K562 (cell line): ENCODE measurements around the gene RAB31. TPM values are rescaled to one million over a fixed set of nuclear protein-coding genes. Genes with fewer than 3 reads are reported as not detected.

Experiments used
- ATAC-seq: fragments of 200-7000 bp; cut with Tn5 transposase; 3 replicates; pipeline ENCODE4 v1.9.1; 2020; ENCODE audit warnings: moderate library complexity
- BruUV-seq: library from RNA; stranded (reverse); fragments of 400-500 nt; replicated peaks from 2 replicates; lab custom pipeline; 2021; lab: Mats Ljungman, UMichigan
- CTCF ChIA-PET: fragments of 300-600 bp; formaldehyde crosslinking; extraction: SDS; loops from one replicate; lab custom pipeline; 2021; ENCODE audit warnings: low intra/inter-chr PET ratio; lab: Yijun Ruan, JAX
- POLR2A ChIA-PET: fragments of 300-600, 350-650 bp; sonication (Branson Sonifier 250); formaldehyde crosslinking; extraction: SDS; loops from one replicate; lab custom pipeline; 2021; ENCODE audit warnings: antibody characterized with exemption, inconsistent platforms; lab: Yijun Ruan, JAX
- DNase-seq, 4 experiments: peaks; one replicate each; pipeline versions ENCODE4 v3.0.0 to v3.0.0-alpha.2; 2011 to 2018; ENCODE audit warnings: low spot score in 3 of 4, mixed read lengths in 3 of 4; ENCODE audit errors: extremely low read depth in 1 of 4
- FAIRE-seq: peaks from 2 replicates; lab custom pipeline; 2011; peaks lifted over from hg19 to GRCh38; lab: Jason Lieb, UNC
- H2AFZ ChIP-seq: 2 replicates; pipeline ENCODE4 v1.6.0; 2011; ENCODE audit warnings: low read depth, low read length, control low read depth, inconsistent platforms
- H3K27ac ChIP-seq: fragments of 200-600 bp; 3 replicates; pipeline ENCODE4 v1.8.0; 2011; ENCODE audit warnings: low read depth, mild to moderate bottlenecking, control low read depth, inconsistent platforms, low read length, moderate library complexity, mixed read lengths; ENCODE audit errors: extremely low read depth
- H3K27me3 ChIP-seq, 2 experiments: fragments of 300-600 bp in 1 of 2; 2 replicates in 1 of 2; 3 replicates in 1 of 2; pipeline versions ENCODE4 v1.6.0 to v1.8.0; 2011; ENCODE audit warnings: inconsistent platforms in 2 of 2, low read length in 2 of 2, mild to moderate bottlenecking in 1 of 2, mixed read lengths in 1 of 2, moderate library complexity in 1 of 2; ENCODE audit not compliant: control insufficient read depth in 2 of 2, insufficient read depth in 2 of 2
- H3K36me3 ChIP-seq: fragments of 300-600 bp; 3 replicates; pipeline ENCODE4 v1.8.0; 2011; ENCODE audit warnings: mild to moderate bottlenecking, low read length, inconsistent platforms; ENCODE audit not compliant: control insufficient read depth, insufficient read depth
- H3K4me1 ChIP-seq, 2 experiments: fragments of 200-600 bp in 1 of 2; replicated peaks in 1 of 2; 2 replicates in 1 of 2; 3 replicates in 1 of 2; pipeline versions ENCODE4 v1.5.1 to v1.8.0; 2011; ENCODE audit warnings: inconsistent platforms in 2 of 2, low read length in 2 of 2, mild to moderate bottlenecking in 1 of 2, mixed read lengths in 1 of 2, moderate library complexity in 1 of 2; ENCODE audit not compliant: control insufficient read depth in 2 of 2, insufficient read depth in 2 of 2
- H3K4me2 ChIP-seq: 2 replicates; pipeline ENCODE4 v1.6.1; 2011; ENCODE audit warnings: low read length, control low read depth, inconsistent platforms, mixed read lengths; ENCODE audit not compliant: insufficient read depth
- H3K4me3 ChIP-seq: fragments of 200-600 bp; sonication (generic), shearing (Covaris generic); 2 replicates; pipeline ENCODE4 v1.5.1; 2016; ENCODE audit warnings: control low read depth, inconsistent platforms
- H3K79me2 ChIP-seq: fragments of 200-600 bp; 3 replicates; pipeline ENCODE4 v1.8.0; 2011; ENCODE audit warnings: low read length, inconsistent platforms; ENCODE audit not compliant: control insufficient read depth, insufficient read depth
- H3K9ac ChIP-seq, 2 experiments: 2 replicates each; pipeline versions ENCODE4 v1.6.0 to v1.6.1; 2011; ENCODE audit warnings: low read depth in 2 of 2, low read length in 2 of 2, control low read depth in 1 of 2, inconsistent platforms in 1 of 2, mild to moderate bottlenecking in 1 of 2, mixed read lengths in 1 of 2; ENCODE audit not compliant: insufficient read depth in 1 of 2
- H3K9me1 ChIP-seq: one replicate; pipeline ENCODE4 v1.6.0; 2011; ENCODE audit warnings: inconsistent platforms, mild to moderate bottlenecking, low read length, moderate library complexity; ENCODE audit not compliant: control insufficient read depth, insufficient read depth
- H3K9me3 ChIP-seq: replicated peaks from 2 replicates; pipeline ENCODE4 v1.5.1; 2011; ENCODE audit warnings: low read depth, low read length, inconsistent platforms; ENCODE audit not compliant: control insufficient read depth, insufficient read depth
- H4K20me1 ChIP-seq: replicated peaks from 2 replicates; pipeline ENCODE4 v1.6.1; 2011; ENCODE audit warnings: low read length, inconsistent platforms, mixed read lengths; ENCODE audit not compliant: control insufficient read depth, insufficient read depth
- HDAC8 ChIP-seq: fragments of 450-650 bp; IDR thresholded peaks from 2 replicates; pipeline ENCODE4 v1.6.1; 2016; ENCODE audit warnings: mild to moderate bottlenecking, missing genetic modification characterization, moderate library complexity, missing compliant biosample characterization
- PTRF ChIP-seq: fragments of 450-650 bp; IDR thresholded peaks from 2 replicates; pipeline ENCODE4 v1.6.1; 2016; ENCODE audit warnings: mild to moderate bottlenecking, missing genetic modification characterization, missing compliant biosample characterization
- PURB ChIP-seq: sonication (generic); formaldehyde crosslinking; IDR thresholded peaks from 2 replicates; pipeline ENCODE4 v1.9.0; 2021; ENCODE audit warnings: low read depth, mild to moderate bottlenecking, missing genetic modification reagents
- PYGO2 ChIP-seq: fragments of 450-650 bp; IDR thresholded peaks from 2 replicates; pipeline ENCODE4 v1.6.1; 2016; ENCODE audit warnings: mild to moderate bottlenecking, missing genetic modification characterization, moderate library complexity, missing compliant biosample characterization
- SAFB2 ChIP-seq: fragments of 200-400 bp; formaldehyde crosslinking; IDR thresholded peaks from 2 replicates; pipeline ENCODE4 v1.6.1; 2018; ENCODE audit warnings: borderline replicate concordance, low read length, low read depth, moderate library complexity; ENCODE audit not compliant: severe bottlenecking
- TCF15 ChIP-seq: fragments of 250-450 bp; sonication (Bioruptor Pico); IDR thresholded peaks from 2 replicates; pipeline ENCODE4 v1.8.0; 2022; ENCODE audit warnings: moderate library complexity, mild to moderate bottlenecking, inconsistent platforms
- UBTF ChIP-seq, 2 experiments: IDR thresholded peaks; 2 replicates each; pipeline ENCODE4 v1.6.1; 2012; ENCODE audit warnings: improper control_type of control experiment in 2 of 2, low read depth in 2 of 2, low read length in 2 of 2, borderline replicate concordance in 1 of 2
- WGBS: fragments of 100-300 bp; shearing (Covaris generic); methylation state at CpG from one replicate; pipeline ENCODE4 v1.1.6; 2016; ENCODE audit warnings: low coverage, mixed read lengths; ENCODE audit not compliant: insufficient coverage; ENCODE audit errors: missing lambda C conversion rate; 5-methylcytosine and 5-hydroxymethylcytosine counted together
- in situ Hi-C: fragments of 300-500 bp; cut with MboI; formaldehyde crosslinking; loops from 4 replicates; pipeline ENCODE4 v1.15.0; 2018; ENCODE audit warnings: inconsistent platforms, mixed read lengths
- intact Hi-C: fragments of 100-400 bp; cut with micrococcal nuclease; formaldehyde crosslinking; loops from 2 replicates; pipeline ENCODE4 v1.14.2; 2022
- polyA plus RNA-seq, 8 experiments: library from polyadenylated mRNA; depleted of rRNA in 4 of 8; stranded (reverse) in 5 of 8; unstranded in 3 of 8; fragments of >200 nt; fragmentation: Nextera tagmentation in 2 of 8; fragmentation: Illumina TruSeq in 1 of 8; extraction: Ambion mirVana in 2 of 8; extraction: Trizol in 1 of 8; gene quantifications; 2 replicates each; pipeline versions ENCODE4 v1.2.1 to v1.2.3, GENCODE V29; 2011 to 2014; ENCODE audit warnings: inconsistent platforms in 1 of 8, missing spikeins in 1 of 8
- total RNA-seq, 7 experiments: library from RNA; depleted of rRNA in 6 of 7; stranded (reverse); fragments of >200 nt in 6 of 7; fragmentation: Illumina TruSeq in 2 of 7; extraction: Trizol in 2 of 7; gene quantifications; 2 replicates each; pipeline versions ENCODE4 v1.2.1 to v1.2.3, GENCODE V29; 2011 to 2021; ENCODE audit warnings: low replicate concordance in 1 of 7
- TF ChIP-seq, protein P1 (sequence below), 2 experiments: fragments of 450-650 bp; IDR thresholded peaks; 2 replicates each; pipeline ENCODE4 v1.6.1; 2016

Gene RAB31
- total and polyA plus RNA-seq, 9 of the 15 experiments (the other 6 are each of a cell fraction or from before 2014, with no cell fraction given) = 20.7 to 70.4 (median 41.3) TPM

GRCh38 chr18:9746958-9747357, 38.9 kb downstream of the RAB31 start:
- ChIA-PET CTCF (no interaction called here), POLR2A (interaction anchor here (0.7 kb wide), 1 partner anchor 180 kb away, joined by 3 read pairs; no protein-coding TSS in a partner anchor)
- Histone ChIP-seq H3K36me3 (no peaks in the 10 kb centered on the region; the same call in 2 of the 3 replicates), H3K4me3 (no peak overlapping the region), H3K9me3 (no peaks in the 10 kb centered on the region), H3K27me3 (no peaks in the 10 kb centered on the region), H3K79me2 (peaks cover 24% of the 10 kb centered on the region), H3K9me1 (no peaks in the 10 kb centered on the region), H3K9ac (no peak overlapping the region), H3K4me1 (peaks cover 12 to 22% of the 10 kb centered on the region in 2 experiments), H3K4me2 (no peak overlapping the region), H2AFZ (no peak overlapping the region), H3K27ac (no peak overlapping the region), H4K20me1 (no peaks in the 10 kb centered on the region)
- in situ Hi-C loops (no loop called here), intact Hi-C loops (no loop called here)
- no peak for ATAC-seq
- FAIRE-seq = no peak
- TF ChIP-seq, protein P1, sequence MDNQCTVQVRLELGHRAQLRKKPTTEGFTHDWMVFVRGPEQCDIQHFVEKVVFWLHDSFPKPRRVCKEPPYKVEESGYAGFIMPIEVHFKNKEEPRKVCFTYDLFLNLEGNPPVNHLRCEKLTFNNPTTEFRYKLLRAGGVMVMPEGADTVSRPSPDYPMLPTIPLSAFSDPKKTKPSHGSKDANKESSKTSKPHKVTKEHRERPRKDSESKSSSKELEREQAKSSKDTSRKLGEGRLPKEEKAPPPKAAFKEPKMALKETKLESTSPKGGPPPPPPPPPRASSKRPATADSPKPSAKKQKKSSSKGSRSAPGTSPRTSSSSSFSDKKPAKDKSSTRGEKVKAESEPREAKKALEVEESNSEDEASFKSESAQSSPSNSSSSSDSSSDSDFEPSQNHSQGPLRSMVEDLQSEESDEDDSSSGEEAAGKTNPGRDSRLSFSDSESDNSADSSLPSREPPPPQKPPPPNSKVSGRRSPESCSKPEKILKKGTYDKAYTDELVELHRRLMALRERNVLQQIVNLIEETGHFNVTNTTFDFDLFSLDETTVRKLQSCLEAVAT (IDR thresholded peaks at IDR 0.05) = no peak
- TF ChIP-seq PTRF (tag) = no peak
- TF ChIP-seq TCF15 (CRISPR knock-in tag) = no peak
- no peak for TF ChIP-seq UBTF (IDR thresholded peaks at IDR 0.05; ENCODE audit: borderline replicate concordance in 1 of 2, low read depth in 2 of 2, low read length in 2 of 2)
- no peak for TF ChIP-seq SAFB2
- no peak for TF ChIP-seq PURB (CRISPR knock-in tag)
- no peak for TF ChIP-seq PYGO2 (tag)
- no peak for TF ChIP-seq HDAC8 (tag)
- WGBS = 95% methylated on average over 1 of the region's 1 CpG
- no peak for DNase-seq
- BruUV-seq = no TSS peak
